ENCODE data around the gene MC2R. TPM values are rescaled to one million over a fixed set of nuclear protein-coding genes. Genes with fewer than 3 reads are reported as not detected.

MC2R gene
- total RNA-seq, 4 donors from 2014 or later, result 0.17 TPM; not detected in 3

DNA sequence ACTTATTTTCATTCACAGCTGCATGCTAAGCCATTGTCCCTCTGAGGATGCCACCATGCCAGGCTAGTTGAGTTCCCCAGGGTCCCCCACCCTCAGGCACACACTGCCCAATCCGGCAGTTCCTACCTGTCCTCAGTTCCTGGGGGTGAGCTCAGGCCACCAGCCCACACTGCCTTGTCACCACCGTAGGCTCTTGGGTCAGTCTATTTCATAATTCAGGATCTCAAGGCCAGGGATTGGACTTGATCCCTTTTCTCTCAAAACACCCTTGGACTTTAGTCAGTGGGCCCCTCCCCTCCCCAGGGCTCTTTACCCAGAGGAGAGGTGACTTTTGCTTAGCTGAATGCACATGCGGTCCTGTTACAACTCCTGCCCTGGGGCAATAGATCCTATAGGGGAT lies 18.7 kb upstream of the MC2R start:
- peaks cover 0 to 11% (median 5%) of the 10 kb centered on the region in 4 donors for H3K9me3 ChIP-seq
- H3K4me3 ChIP-seq, result no peak overlapping the region
- 92% methylated on average over 2 of the region's 3 CpGs for WGBS
- H3K36me3 ChIP-seq, result no peaks in the 10 kb centered on the region
- H3K4me1 ChIP-seq, result no peaks in the 10 kb centered on the region
- DNase-seq (ENCODE audit: extremely low spot score), result no peak
- intact Hi-C loops (cut with DNase I), result no loop called here
- TF ChIP-seq, protein P1, sequence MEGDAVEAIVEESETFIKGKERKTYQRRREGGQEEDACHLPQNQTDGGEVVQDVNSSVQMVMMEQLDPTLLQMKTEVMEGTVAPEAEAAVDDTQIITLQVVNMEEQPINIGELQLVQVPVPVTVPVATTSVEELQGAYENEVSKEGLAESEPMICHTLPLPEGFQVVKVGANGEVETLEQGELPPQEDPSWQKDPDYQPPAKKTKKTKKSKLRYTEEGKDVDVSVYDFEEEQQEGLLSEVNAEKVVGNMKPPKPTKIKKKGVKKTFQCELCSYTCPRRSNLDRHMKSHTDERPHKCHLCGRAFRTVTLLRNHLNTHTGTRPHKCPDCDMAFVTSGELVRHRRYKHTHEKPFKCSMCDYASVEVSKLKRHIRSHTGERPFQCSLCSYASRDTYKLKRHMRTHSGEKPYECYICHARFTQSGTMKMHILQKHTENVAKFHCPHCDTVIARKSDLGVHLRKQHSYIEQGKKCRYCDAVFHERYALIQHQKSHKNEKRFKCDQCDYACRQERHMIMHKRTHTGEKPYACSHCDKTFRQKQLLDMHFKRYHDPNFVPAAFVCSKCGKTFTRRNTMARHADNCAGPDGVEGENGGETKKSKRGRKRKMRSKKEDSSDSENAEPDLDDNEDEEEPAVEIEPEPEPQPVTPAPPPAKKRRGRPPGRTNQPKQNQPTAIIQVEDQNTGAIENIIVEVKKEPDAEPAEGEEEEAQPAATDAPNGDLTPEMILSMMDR (IDR thresholded peaks at IDR 0.05), result no peak
- TF ChIP-seq POLR2A (IDR thresholded peaks at IDR 0.05; ENCODE audit: low read depth) (no peak), POLR2AphosphoS5 (IDR thresholded peaks at IDR 0.05) (no peak), EP300 (IDR thresholded peaks at IDR 0.05) (no peak)
- no peaks in the 10 kb centered on the region for H3K27me3 ChIP-seq
- no peak overlapping the region for H3K27ac ChIP-seq (replicated peaks in 1 of 4)

DNA sequence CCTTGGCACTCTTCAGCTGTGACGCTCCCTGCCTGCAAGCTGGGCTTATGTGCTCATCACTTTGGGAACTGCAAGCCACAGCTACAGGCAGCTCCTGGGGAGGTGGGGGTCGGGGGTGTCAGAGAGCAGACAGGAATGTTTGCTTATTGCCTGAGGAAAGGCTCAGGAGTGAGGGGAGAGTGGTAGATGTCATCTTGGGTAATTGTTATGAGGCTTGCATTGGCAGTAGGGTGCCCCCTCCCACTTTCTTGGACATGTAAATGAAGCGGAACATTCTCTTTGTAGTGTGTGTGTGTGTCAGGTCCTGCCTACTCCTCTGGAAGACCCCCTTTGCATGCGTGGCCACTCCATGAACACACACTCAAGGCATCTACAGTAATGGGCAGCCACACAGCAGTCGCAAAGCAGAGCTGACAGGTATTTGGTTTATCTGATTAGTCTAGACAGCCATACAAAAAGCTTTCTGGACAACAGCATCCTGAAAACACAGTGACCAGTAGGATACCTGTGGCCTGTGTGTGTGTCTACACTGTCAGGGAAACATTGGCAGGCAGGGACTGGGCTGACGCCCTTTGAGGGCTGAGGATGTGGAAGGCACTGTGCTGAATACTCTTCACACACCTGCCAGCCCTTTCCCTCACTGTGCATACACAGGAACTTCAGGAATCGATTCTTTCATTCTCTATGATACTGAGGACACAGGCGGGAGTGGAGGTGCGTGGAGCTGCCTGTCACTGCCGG lies 17.1 kb upstream of the MC2R start:
- Histone ChIP-seq H3K27ac (replicated peaks in 1 of 4) (no peak overlapping the region), H3K36me3 (no peaks in the 10 kb centered on the region), H3K9me3 (peaks cover 0 to 23% (median 5%) of the 10 kb centered on the region in 4 donors), H3K4me1 (no peaks in the 10 kb centered on the region), H3K27me3 (no peaks in the 10 kb centered on the region), H3K4me3 (no peak overlapping the region)
- WGBS, result 66% methylated on average over 10 of the region's 10 CpGs
- intact Hi-C loops (cut with DNase I), result no loop called here
- no peak for DNase-seq (ENCODE audit: extremely low spot score)
- no peak for TF ChIP-seq EP300 (IDR thresholded peaks at IDR 0.05)
- TF ChIP-seq, protein P1 (IDR thresholded peaks at IDR 0.05), result no peak

DNA sequence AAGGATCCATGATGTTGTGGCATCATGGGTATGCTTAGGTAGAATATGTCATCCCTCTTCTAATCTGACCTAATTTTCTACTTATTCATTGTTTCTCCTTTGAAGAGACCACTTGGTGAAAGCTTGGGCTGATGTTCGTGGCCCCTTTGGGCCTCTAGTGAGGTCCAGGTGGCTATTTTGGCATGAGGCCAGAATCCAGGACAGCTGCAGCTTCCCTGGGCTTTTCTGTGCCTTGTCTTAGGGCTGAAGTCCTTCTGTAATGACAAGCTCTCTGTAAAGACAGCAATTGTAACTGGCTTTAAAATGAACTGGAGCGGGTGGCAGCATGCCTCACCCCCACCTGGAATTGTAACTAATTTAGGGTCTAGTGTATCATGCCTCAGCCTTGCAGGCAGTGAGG lies 15.6 kb upstream of the MC2R start:
- 73% methylated on average over 2 of the region's 2 CpGs for WGBS
- TF ChIP-seq, protein P1 (IDR thresholded peaks at IDR 0.05), result no peak
- TF ChIP-seq POLR2A (IDR thresholded peaks at IDR 0.05; ENCODE audit: low read depth) (no peak), EP300 (IDR thresholded peaks at IDR 0.05) (no peak), POLR2AphosphoS5 (IDR thresholded peaks at IDR 0.05) (no peak)
- H3K27ac ChIP-seq (replicated peaks in 1 of 4), result no peak overlapping the region
- no peak for DNase-seq (ENCODE audit: extremely low spot score)
- H3K27me3 ChIP-seq, result no peaks in the 10 kb centered on the region
- intact Hi-C loops (cut with DNase I), result no loop called here
- H3K9me3 ChIP-seq, result peaks cover 0 to 23% (median 5%) of the 10 kb centered on the region in 4 donors
- H3K4me3 ChIP-seq, result no peak overlapping the region
- no peaks in the 10 kb centered on the region for H3K4me1 ChIP-seq
- no peaks in the 10 kb centered on the region for H3K36me3 ChIP-seq

DNA sequence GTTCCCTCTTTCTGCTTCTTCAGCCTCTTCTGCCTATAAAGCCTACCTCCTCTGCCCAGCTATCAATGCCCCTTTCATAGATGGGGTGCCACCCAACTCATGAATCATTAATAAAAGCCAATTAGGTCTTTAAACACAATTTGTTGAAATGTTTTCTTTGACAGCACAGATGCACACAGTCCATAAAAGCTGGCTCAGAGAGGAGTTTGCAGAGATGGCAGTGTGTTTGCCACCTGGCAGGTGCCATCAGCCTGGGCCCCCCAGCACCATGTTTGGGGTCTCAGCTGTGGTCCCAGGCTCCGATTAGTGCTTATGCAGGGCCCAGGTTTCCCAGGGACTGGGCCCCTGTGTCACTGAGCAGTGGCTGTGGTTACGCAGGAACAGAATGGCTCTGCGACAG lies 7.9 kb upstream of the MC2R start:
- TF ChIP-seq EP300 (IDR thresholded peaks at IDR 0.05) (no peak), POLR2A (IDR thresholded peaks at IDR 0.05; ENCODE audit: low read depth) (no peak), POLR2AphosphoS5 (IDR thresholded peaks at IDR 0.05) (no peak)
- TF ChIP-seq, protein P1 (IDR thresholded peaks at IDR 0.05), result no peak
- no peaks in the 10 kb centered on the region for H3K4me1 ChIP-seq
- intact Hi-C loops (cut with DNase I), result no loop called here
- peaks cover 0 to 15% (median 0%) of the 10 kb centered on the region in 4 donors for H3K27me3 ChIP-seq
- no peak overlapping the region for H3K4me3 ChIP-seq
- H3K9me3 ChIP-seq, result peaks cover 0 to 4% (median 0%) of the 10 kb centered on the region in 4 donors
- no peak for DNase-seq (ENCODE audit: extremely low spot score)
- H3K27ac ChIP-seq (replicated peaks in 1 of 4), result no peak overlapping the region
- no peaks in the 10 kb centered on the region for H3K36me3 ChIP-seq
- WGBS, result 100% methylated on average over 2 of the region's 3 CpGs

DNA sequence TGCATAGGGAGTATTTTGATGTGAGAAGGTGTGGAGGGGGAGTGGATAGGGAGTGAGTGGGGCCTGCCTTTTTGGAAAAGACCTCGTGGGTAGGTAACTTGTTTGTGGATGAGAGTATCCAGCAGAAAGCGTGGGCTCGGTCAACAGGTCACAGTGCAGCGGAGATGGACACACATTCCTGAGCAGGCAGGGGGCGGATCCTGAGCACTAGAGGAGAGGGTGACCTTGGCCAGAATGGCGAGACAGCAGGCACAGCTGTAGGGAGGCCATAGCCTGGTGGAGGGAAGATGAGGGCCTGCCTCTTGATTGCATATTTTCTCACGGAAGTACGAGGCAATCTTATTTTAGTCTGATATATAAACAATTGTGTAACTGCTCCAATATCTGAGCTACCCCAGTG lies 3.6 kb upstream of the MC2R start:
- H3K36me3 ChIP-seq, result no peaks in the 10 kb centered on the region
- H3K27ac ChIP-seq (replicated peaks in 1 of 4), result no peak overlapping the region
- H3K27me3 ChIP-seq, result peaks cover 0 to 8% (median 0%) of the 10 kb centered on the region in 4 donors
- peak; percentile 47 for DNase-seq (ENCODE audit: extremely low spot score)
- 84% methylated on average over 8 of the region's 8 CpGs for WGBS
- H3K4me1 ChIP-seq, result peaks cover 0 to 18% (median 10%) of the 10 kb centered on the region in 4 donors
- no peaks in the 10 kb centered on the region for H3K9me3 ChIP-seq
- TF ChIP-seq POLR2A (IDR thresholded peaks at IDR 0.05; ENCODE audit: low read depth), result no peak
- TF ChIP-seq POLR2AphosphoS5 (IDR thresholded peaks at IDR 0.05), result no peak
- TF ChIP-seq EP300 (IDR thresholded peaks at IDR 0.05), result no peak
- TF ChIP-seq, protein P1 (IDR thresholded peaks at IDR 0.05), result no peak
- intact Hi-C loops (cut with DNase I), result no loop called here
- H3K4me3 ChIP-seq, result no peak overlapping the region

Measured in esophagus muscularis mucosa (tissue), 4 donors.